ENCODE data around the gene PRSS21.

The PRSS21 gene

GRCh38 chr16:2857451-2858244, 40.6 kb downstream of the PRSS21 start, which contains the start of gene PRSS22:
TSS of gene PRSS22 (minus strand) at chr16:2858170. CDS start at chr16:2858104, 66 bp downstream.
- DNase-seq, result peak; percentile 51
- Histone ChIP-seq H3K36me3 (ENCODE audit: control insufficient read depth, insufficient read depth, low read length) (no peaks in the 10 kb centered on the region), H2AK5ac (ENCODE audit: low read length) (no peak within 1 kb of the TSS), H3K27ac (ENCODE audit: low read depth, low read length) (no peak within 1 kb of the TSS), H2BK5ac (ENCODE audit: low read length) (no peak within 1 kb of the TSS), H3K27me3 (ENCODE audit: insufficient read depth, low read length, poor library complexity) (no peaks in the 10 kb centered on the region), H3K18ac (ENCODE audit: low read length) (no peak within 1 kb of the TSS), H3K4me3 (ENCODE audit: low read length) (no peak within 1 kb of the TSS), H3K79me1 (ENCODE audit: low read length) (no peaks in the 10 kb centered on the region), H3K4ac (ENCODE audit: low read depth, low read length) (no peak within 1 kb of the TSS), H4K8ac (ENCODE audit: low read depth, low read length) (no peak within 1 kb of the TSS), H3K23ac (ENCODE audit: low read length) (peak within 1 kb of the TSS; percentile 66), H3K4me2 (ENCODE audit: low read length) (peak within 1 kb of the TSS; percentile 78), H4K5ac (ENCODE audit: low read length) (no peak within 1 kb of the TSS), H3K9ac (ENCODE audit: low read length) (peak within 1 kb of the TSS; percentile 64), H3K56ac (ENCODE audit: low read length) (peak within 1 kb of the TSS; percentile 89), H2BK15ac (replicated peaks; ENCODE audit: low read depth) (no peak within 1 kb of the TSS), H3K4me1 (ENCODE audit: control insufficient read depth, low read depth, low read length) (no peaks in the 10 kb centered on the region), H2BK120ac (ENCODE audit: low read depth, low read length) (no peak within 1 kb of the TSS), H3K79me2 (ENCODE audit: control insufficient read depth, insufficient read depth, low read length) (no peaks in the 10 kb centered on the region)
- no CpG with 5 or more reads among the region's 42 CpGs for WGBS (ENCODE audit: extremely low coverage, insufficient coverage, low lambda C conversion rate)

- Histone ChIP-seq H3K18ac (ENCODE audit: low read length) (no peak overlapping the region), H3K23ac (ENCODE audit: low read length) (no peak overlapping the region), H2BK120ac (ENCODE audit: low read depth, low read length) (no peak overlapping the region), H3K79me2 (ENCODE audit: control insufficient read depth, insufficient read depth, low read length) (no peaks in the 10 kb centered on the region), H2BK15ac (replicated peaks; ENCODE audit: low read depth) (no peak overlapping the region), H3K4me2 (ENCODE audit: low read length) (peak overlapping the region; percentile 10), H2AK5ac (ENCODE audit: low read length) (no peak overlapping the region), H3K4me3 (ENCODE audit: low read length) (no peak overlapping the region), H3K27ac (ENCODE audit: low read depth, low read length) (no peak overlapping the region), H3K9ac (ENCODE audit: low read length) (no peak overlapping the region), H3K4ac (ENCODE audit: low read depth, low read length) (no peak overlapping the region), H4K8ac (ENCODE audit: low read depth, low read length) (no peak overlapping the region), H4K5ac (ENCODE audit: low read length) (no peak overlapping the region), H3K36me3 (ENCODE audit: control insufficient read depth, insufficient read depth, low read length) (no peaks in the 10 kb centered on the region), H3K56ac (ENCODE audit: low read length) (no peak overlapping the region), H3K27me3 (ENCODE audit: insufficient read depth, low read length, poor library complexity) (no peaks in the 10 kb centered on the region), H3K79me1 (ENCODE audit: low read length) (no peaks in the 10 kb centered on the region), H2BK5ac (ENCODE audit: low read length) (no peak overlapping the region), H3K4me1 (ENCODE audit: control insufficient read depth, low read depth, low read length) (no peaks in the 10 kb centered on the region)
- no CpG with 5 or more reads among the region's 23 CpGs for WGBS (ENCODE audit: extremely low coverage, insufficient coverage, low lambda C conversion rate)
- DNase-seq, result peak; percentile 60
Measured at GRCh38 chr16:2858245-2859025, 41.4 kb downstream of the PRSS21 start.

- Histone ChIP-seq H3K36me3 (ENCODE audit: control insufficient read depth, insufficient read depth, low read length) (no peaks in the 10 kb centered on the region), H2BK5ac (ENCODE audit: low read length) (no peak overlapping the region), H4K8ac (ENCODE audit: low read depth, low read length) (no peak overlapping the region), H3K79me2 (ENCODE audit: control insufficient read depth, insufficient read depth, low read length) (no peaks in the 10 kb centered on the region), H4K5ac (ENCODE audit: low read length) (no peak overlapping the region), H3K4me1 (ENCODE audit: control insufficient read depth, low read depth, low read length) (no peaks in the 10 kb centered on the region), H3K27me3 (ENCODE audit: insufficient read depth, low read length, poor library complexity) (no peaks in the 10 kb centered on the region), H3K79me1 (ENCODE audit: low read length) (no peaks in the 10 kb centered on the region), H2AK5ac (ENCODE audit: low read length) (no peak overlapping the region), H2BK120ac (ENCODE audit: low read depth, low read length) (no peak overlapping the region), H3K27ac (ENCODE audit: low read depth, low read length) (no peak overlapping the region), H3K9ac (ENCODE audit: low read length) (no peak overlapping the region), H3K4ac (ENCODE audit: low read depth, low read length) (no peak overlapping the region), H3K4me2 (ENCODE audit: low read length) (no peak overlapping the region), H3K56ac (ENCODE audit: low read length) (no peak overlapping the region), H3K4me3 (ENCODE audit: low read length) (no peak overlapping the region), H3K23ac (ENCODE audit: low read length) (no peak overlapping the region), H2BK15ac (replicated peaks; ENCODE audit: low read depth) (no peak overlapping the region), H3K18ac (ENCODE audit: low read length) (no peak overlapping the region)
- no peak for DNase-seq
- no CpG with 5 or more reads among the region's 10 CpGs for WGBS (ENCODE audit: extremely low coverage, insufficient coverage, low lambda C conversion rate)
Measured at GRCh38 chr16:2859686-2860265, 42.7 kb downstream of the PRSS21 start.

GRCh38 chr16:2860826-2861567, 44.0 kb downstream of the PRSS21 start:
- no peak overlapping the region for H3K56ac ChIP-seq (ENCODE audit: low read length)
- H3K9ac ChIP-seq (ENCODE audit: low read length), result no peak overlapping the region
- H3K18ac ChIP-seq (ENCODE audit: low read length), result no peak overlapping the region
- H3K4me2 ChIP-seq (ENCODE audit: low read length), result no peak overlapping the region
- H3K36me3 ChIP-seq (ENCODE audit: control insufficient read depth, insufficient read depth, low read length), result no peaks in the 10 kb centered on the region
- H3K4ac ChIP-seq (ENCODE audit: low read depth, low read length), result no peak overlapping the region
- H4K8ac ChIP-seq (ENCODE audit: low read depth, low read length), result no peak overlapping the region
- H3K4me1 ChIP-seq (ENCODE audit: control insufficient read depth, low read depth, low read length), result no peaks in the 10 kb centered on the region
- H3K23ac ChIP-seq (ENCODE audit: low read length), result no peak overlapping the region
- H3K27ac ChIP-seq (ENCODE audit: low read depth, low read length), result no peak overlapping the region
- no peak overlapping the region for H2BK120ac ChIP-seq (ENCODE audit: low read depth, low read length)
- H2BK15ac ChIP-seq (replicated peaks; ENCODE audit: low read depth), result no peak overlapping the region
- H3K27me3 ChIP-seq (ENCODE audit: insufficient read depth, low read length, poor library complexity), result no peaks in the 10 kb centered on the region
- no peaks in the 10 kb centered on the region for H3K79me2 ChIP-seq (ENCODE audit: control insufficient read depth, insufficient read depth, low read length)
- H2BK5ac ChIP-seq (ENCODE audit: low read length), result no peak overlapping the region
- no peak for DNase-seq
- H3K79me1 ChIP-seq (ENCODE audit: low read length), result no peaks in the 10 kb centered on the region
- no peak overlapping the region for H4K5ac ChIP-seq (ENCODE audit: low read length)
- H2AK5ac ChIP-seq (ENCODE audit: low read length), result no peak overlapping the region
- no peak overlapping the region for H3K4me3 ChIP-seq (ENCODE audit: low read length)
- no CpG with 5 or more reads among the region's 8 CpGs for WGBS (ENCODE audit: extremely low coverage, insufficient coverage, low lambda C conversion rate)

GRCh38 chr16:2865651-2866050, 48.6 kb downstream of the PRSS21 start:
- H4K8ac ChIP-seq (ENCODE audit: low read depth, low read length), result no peak overlapping the region
- peaks cover 2% of the 10 kb centered on the region for H3K4me1 ChIP-seq (ENCODE audit: control insufficient read depth, low read depth, low read length)
- H2BK15ac ChIP-seq (replicated peaks; ENCODE audit: low read depth), result no peak overlapping the region
- H3K18ac ChIP-seq (ENCODE audit: low read length), result no peak overlapping the region
- no peak overlapping the region for H3K9ac ChIP-seq (ENCODE audit: low read length)
- H3K4me3 ChIP-seq (ENCODE audit: low read length), result no peak overlapping the region
- H2AK5ac ChIP-seq (ENCODE audit: low read length), result no peak overlapping the region
- no peak overlapping the region for H3K4me2 ChIP-seq (ENCODE audit: low read length)
- H3K79me1 ChIP-seq (ENCODE audit: low read length), result no peaks in the 10 kb centered on the region
- H3K36me3 ChIP-seq (ENCODE audit: control insufficient read depth, insufficient read depth, low read length), result no peaks in the 10 kb centered on the region
- no peak overlapping the region for H2BK5ac ChIP-seq (ENCODE audit: low read length)
- no peak for DNase-seq
- H4K5ac ChIP-seq (ENCODE audit: low read length), result no peak overlapping the region
- H3K4ac ChIP-seq (ENCODE audit: low read depth, low read length), result no peak overlapping the region
- H3K56ac ChIP-seq (ENCODE audit: low read length), result no peak overlapping the region
- no CpG with 5 or more reads among the region's 4 CpGs for WGBS (ENCODE audit: extremely low coverage, insufficient coverage, low lambda C conversion rate)
- no peaks in the 10 kb centered on the region for H3K79me2 ChIP-seq (ENCODE audit: control insufficient read depth, insufficient read depth, low read length)
- no peak overlapping the region for H3K23ac ChIP-seq (ENCODE audit: low read length)
- no peak overlapping the region for H2BK120ac ChIP-seq (ENCODE audit: low read depth, low read length)
- no peak overlapping the region for H3K27ac ChIP-seq (ENCODE audit: low read depth, low read length)
- no peaks in the 10 kb centered on the region for H3K27me3 ChIP-seq (ENCODE audit: insufficient read depth, low read length, poor library complexity)
